HepG2 (cell line): Measurements from ENCODE around the gene SRPRA. TPM values are rescaled to one million over a fixed set of nuclear protein-coding genes. Genes with fewer than 3 reads are reported as not detected.

Experiments
- ATAC-seq: fragments of 200-7000 bp; cut with Tn5 transposase; 3 replicates; pipeline ENCODE4 v1.9.1; 2020; ENCODE audit warnings: mild to moderate bottlenecking, moderate library complexity
- BruUV-seq: library from RNA; stranded (reverse); fragments of 400-500 nt; replicated peaks from 2 replicates; lab custom pipeline; 2021; lab: Mats Ljungman, UMichigan
- CTCF ChIA-PET: fragments of 300-600 bp; formaldehyde crosslinking; extraction: SDS; loops from one replicate; lab custom pipeline; 2021; ENCODE audit warnings: low total read pairs, inconsistent platforms, low intra/inter-chr PET ratio; lab: Yijun Ruan, JAX
- POLR2A ChIA-PET: fragments of 350-600 bp; sonication (Branson Sonifier 250); formaldehyde crosslinking; loops from one replicate; lab custom pipeline; 2020; ENCODE audit warnings: antibody characterized with exemption, inconsistent platforms; lab: Yijun Ruan, JAX
- DNase-seq: peaks from one replicate; pipeline ENCODE4 v3.0.0-alpha.2; 2015; ENCODE audit warnings: low spot score
- FAIRE-seq: peaks from 3 replicates; lab custom pipeline; 2011; peaks lifted over from hg19 to GRCh38; lab: Jason Lieb, UNC
- H2AFZ ChIP-seq: one replicate; pipeline ENCODE4 v1.6.1; 2011; ENCODE audit warnings: low read length, inconsistent platforms
- H3K27ac ChIP-seq: fragments of 300-600 bp; 3 replicates; pipeline ENCODE4 v1.8.0; 2011; ENCODE audit warnings: mixed run types, mild to moderate bottlenecking, mixed read lengths, low read length, inconsistent platforms; ENCODE audit not compliant: insufficient read depth; ENCODE audit errors: extremely low read length
- H3K27me3 ChIP-seq, 2 experiments: fragments of 200-600 bp in 1 of 2; 2 replicates in 1 of 2; 3 replicates in 1 of 2; pipeline versions ENCODE4 v1.6.0 to v1.8.0; 2011; ENCODE audit warnings: low read length in 2 of 2, mild to moderate bottlenecking in 2 of 2, moderate library complexity in 2 of 2, inconsistent platforms in 1 of 2; ENCODE audit not compliant: insufficient read depth in 2 of 2, control insufficient read depth in 1 of 2
- H3K36me3 ChIP-seq, 2 experiments: fragments of 200-600 bp in 1 of 2; replicated peaks in 1 of 2; 2 replicates in 1 of 2; 3 replicates in 1 of 2; pipeline versions ENCODE4 v1.5.1 to v1.8.0; 2011; ENCODE audit warnings: low read length in 2 of 2, inconsistent platforms in 1 of 2; ENCODE audit not compliant: insufficient read depth in 2 of 2, control insufficient read depth in 1 of 2
- H3K4me1 ChIP-seq: 2 replicates; pipeline ENCODE4 v1.5.1; 2012; ENCODE audit warnings: low read length, inconsistent platforms; ENCODE audit not compliant: insufficient read depth
- H3K4me2 ChIP-seq: 2 replicates; pipeline ENCODE4 v1.6.0; 2011; ENCODE audit warnings: low read depth, low read length, inconsistent platforms
- H3K4me3 ChIP-seq, 3 experiments: fragments of 200-600 bp in 1 of 3; sonication (generic), shearing (Covaris generic) in 1 of 3; replicated peaks in 1 of 3; 2 replicates each; pipeline ENCODE4 v1.5.1; 2011 to 2016; ENCODE audit warnings: low read length in 3 of 3, inconsistent platforms in 2 of 3, low read depth in 2 of 3, mild to moderate bottlenecking in 2 of 3, control low read depth in 1 of 3, mixed read lengths in 1 of 3; ENCODE audit not compliant: insufficient read depth in 1 of 3
- H3K79me2 ChIP-seq: one replicate; pipeline ENCODE4 v1.6.1; 2011; ENCODE audit warnings: low read length, inconsistent platforms; ENCODE audit not compliant: insufficient read depth
- H3K9ac ChIP-seq: 2 replicates; pipeline ENCODE4 v1.6.0; 2011; ENCODE audit warnings: mild to moderate bottlenecking, low read depth, low read length, inconsistent platforms; ENCODE audit not compliant: insufficient read depth
- H3K9me3 ChIP-seq: 2 replicates; pipeline ENCODE4 v1.5.1; 2012; ENCODE audit warnings: mild to moderate bottlenecking, low read length
- H4K20me1 ChIP-seq: 2 replicates; pipeline ENCODE4 v1.6.0; 2011; ENCODE audit warnings: inconsistent platforms, mild to moderate bottlenecking, low read length, moderate library complexity; ENCODE audit not compliant: insufficient read depth
- MEF2D ChIP-seq: sonication (generic); formaldehyde crosslinking; IDR thresholded peaks from 2 replicates; pipeline ENCODE4 v1.5.1; 2020; ENCODE audit warnings: mild to moderate bottlenecking, missing genetic modification reagents
- MLLT10 ChIP-seq: sonication (generic); formaldehyde crosslinking; IDR thresholded peaks from 2 replicates; pipeline ENCODE4 v1.4.0; 2020; ENCODE audit warnings: missing genetic modification reagents
- THAP11 ChIP-seq: IDR thresholded peaks from 2 replicates; pipeline ENCODE4 v1.6.1; 2016; ENCODE audit warnings: missing biosample characterization, missing genetic modification reagents
- ZBTB21 ChIP-seq: sonication (generic); formaldehyde crosslinking; IDR thresholded peaks from 2 replicates; pipeline ENCODE4 v1.4.0; 2020; ENCODE audit warnings: missing genetic modification reagents
- ZNF296 ChIP-seq: sonication (generic); formaldehyde crosslinking; conservative IDR thresholded peaks from 2 replicates; pipeline ENCODE4 v1.5.0; 2020; ENCODE audit warnings: mild to moderate bottlenecking, missing genetic modification reagents
- ZNF749 ChIP-seq: sonication (generic); formaldehyde crosslinking; IDR thresholded peaks from 2 replicates; pipeline ENCODE4 v1.8.0; 2022; ENCODE audit warnings: mild to moderate bottlenecking, missing genetic modification reagents, moderate library complexity, borderline replicate concordance
- WGBS: methylation state at CpG from one replicate; pipeline ENCODE4 v1.1.6; 2017; ENCODE audit warnings: low lambda C conversion rate; 5-methylcytosine and 5-hydroxymethylcytosine counted together
- in situ Hi-C: cut with HindIII; loops from 2 replicates; pipeline ENCODE4 v1.10.0; 2017; ENCODE audit warnings: low pct_unique_long_range_greater_than_20kb; ENCODE audit not compliant: extremely low pct_ligation_motif_present
- intact Hi-C: fragments of 100-400 bp; cut with micrococcal nuclease; formaldehyde crosslinking; loops from one replicate; pipeline ENCODE4 v1.10.0; 2022; ENCODE audit not compliant: unreplicated experiment
- polyA plus RNA-seq, 8 experiments: library from polyadenylated mRNA; depleted of rRNA in 3 of 8; stranded (reverse) in 7 of 8; unstranded in 1 of 8; fragments of >200 nt; fragmentation: Illumina TruSeq in 4 of 8; extraction: Trizol in 4 of 8; gene quantifications; 2 replicates each; pipeline versions ENCODE4 v1.2.1 to v1.2.3, GENCODE V29; 2011 to 2016; ENCODE audit warnings: low read depth in 4 of 8, missing spikeins in 1 of 8, mixed read lengths in 1 of 8; ENCODE audit not compliant: insufficient read depth in 1 of 8
- total RNA-seq, 5 experiments: library from RNA; depleted of rRNA; stranded (reverse); fragments of >200 nt; fragmentation: Illumina TruSeq; extraction: Trizol; gene quantifications; 2 replicates each; pipeline ENCODE4 v1.2.3, GENCODE V29; 2016; ENCODE audit warnings: low read depth in 1 of 5
- TF ChIP-seq, protein P1 (sequence below): sonication (generic); formaldehyde crosslinking; IDR thresholded peaks from 2 replicates; pipeline ENCODE4 v1.5.0; 2020; ENCODE audit warnings: mild to moderate bottlenecking, low read depth, missing genetic modification reagents, borderline replicate concordance
- TF ChIP-seq, protein P2 (sequence below): IDR thresholded peaks from 2 replicates; pipeline ENCODE4 v1.6.1; 2016
- TF ChIP-seq, protein P3 (sequence below): sonication (generic); formaldehyde crosslinking; IDR thresholded peaks from 2 replicates; pipeline ENCODE4 v1.4.0; 2020; ENCODE audit warnings: mild to moderate bottlenecking, missing genetic modification reagents, borderline replicate concordance
- TF ChIP-seq, protein P4 (sequence below): sonication (generic); formaldehyde crosslinking; IDR thresholded peaks from 2 replicates; pipeline ENCODE4 v1.4.0; 2020; ENCODE audit warnings: missing genetic modification reagents

Gene SRPRA
- total and polyA plus RNA-seq, 2 of the 13 experiments (the other 11 are each of a cell fraction or from before 2014, with no cell fraction given): 27.7 to 64.6 TPM

GRCh38 chr11:126225295-126225665 lies 43.4 kb downstream of the SRPRA start (continued):
- no peak for TF ChIP-seq ZNF749

DNA sequence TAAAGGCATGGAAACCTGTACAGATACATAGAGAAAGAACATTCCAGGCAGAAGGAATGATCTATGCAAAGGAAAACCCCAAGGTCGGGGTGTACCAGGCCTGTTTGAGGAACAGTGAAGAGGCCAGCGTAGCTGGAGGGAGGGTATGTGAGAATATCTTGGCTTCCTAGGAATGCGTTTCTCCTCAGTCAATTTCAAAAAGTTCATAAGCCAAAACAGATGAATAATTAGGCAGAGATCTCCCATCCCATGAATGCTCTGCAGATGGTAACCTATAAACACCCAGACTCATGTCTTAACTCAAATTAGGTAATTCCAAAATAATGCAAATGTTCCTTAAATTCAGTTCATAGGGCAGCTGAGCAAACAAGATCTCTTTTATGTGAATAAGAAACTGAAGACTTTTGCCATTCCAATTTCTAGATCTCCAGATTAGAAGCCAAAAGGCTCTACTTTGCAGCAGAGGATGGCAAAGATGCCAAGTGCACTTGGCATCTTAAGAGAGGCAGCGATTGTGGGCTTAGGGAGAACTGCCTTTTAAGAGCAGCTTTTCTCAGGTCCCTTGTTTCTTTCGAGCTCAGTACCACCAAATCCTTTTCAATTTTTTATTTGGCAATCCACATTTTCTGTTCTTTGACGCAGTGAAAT lies 43.9 kb downstream of the SRPRA start:
- no peak overlapping the region for H3K4me3 ChIP-seq
- no peaks in the 10 kb centered on the region for H3K9me3 ChIP-seq
- H3K79me2 ChIP-seq: peaks cover 29% of the 10 kb centered on the region
- ATAC-seq: no peak
- H2AFZ ChIP-seq: no peak overlapping the region
- ChIA-PET CTCF (no interaction called here), POLR2A (no interaction called here)
- no peak overlapping the region for H3K27ac ChIP-seq
- H3K9ac ChIP-seq: no peak overlapping the region
- TF ChIP-seq, protein P1, sequence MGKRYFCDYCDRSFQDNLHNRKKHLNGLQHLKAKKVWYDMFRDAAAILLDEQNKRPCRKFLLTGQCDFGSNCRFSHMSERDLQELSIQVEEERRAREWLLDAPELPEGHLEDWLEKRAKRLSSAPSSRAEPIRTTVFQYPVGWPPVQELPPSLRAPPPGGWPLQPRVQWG (CRISPR knock-in tag): no peak
- no peaks in the 10 kb centered on the region for H3K27me3 ChIP-seq
- FAIRE-seq: no peak
- no peaks in the 10 kb centered on the region for H3K4me1 ChIP-seq
- H3K4me2 ChIP-seq: no peak overlapping the region
- no TSS peak for BruUV-seq
- 98% methylated on average over 6 of the region's 6 CpGs for WGBS
- H3K36me3 ChIP-seq: peaks cover 0 to 3% of the 10 kb centered on the region in 2 experiments; a peak in 1 of 5 replicates
- in situ Hi-C loops: loop anchor here (25.0 kb wide), 1 partner anchor 587 kb away; the partner anchor contains the start of gene CHEK1
- no peaks in the 10 kb centered on the region for H4K20me1 ChIP-seq
- DNase-seq: no peak
- intact Hi-C loops: no loop called here

GRCh38 chr11:126219547-126219946 lies 49.1 kb downstream of the SRPRA start:
- H3K4me2 ChIP-seq: no peak overlapping the region
- BruUV-seq: no TSS peak
- no peak overlapping the region for H3K27ac ChIP-seq
- peaks cover 45% of the 10 kb centered on the region for H3K79me2 ChIP-seq
- DNase-seq: no peak
- no peak overlapping the region for H3K9ac ChIP-seq
- H3K27me3 ChIP-seq: no peaks in the 10 kb centered on the region
- H2AFZ ChIP-seq: no peak overlapping the region
- in situ Hi-C loops: loop anchor here (25.0 kb wide), 1 partner anchor 582 kb away; the partner anchor contains the start of gene CHEK1
- no peak for ATAC-seq
- intact Hi-C loops: no loop called here
- H4K20me1 ChIP-seq: no peaks in the 10 kb centered on the region
- H3K36me3 ChIP-seq: no peaks in the 10 kb centered on the region; a peak in 1 of 5 replicates
- FAIRE-seq: no peak
- no peak overlapping the region for H3K4me3 ChIP-seq
- H3K9me3 ChIP-seq: no peaks in the 10 kb centered on the region
- no peaks in the 10 kb centered on the region for H3K4me1 ChIP-seq
- ChIA-PET CTCF (no interaction called here), POLR2A (no interaction called here)
- 83% methylated on average over 4 of the region's 4 CpGs for WGBS
- TF ChIP-seq ZBTB21 (CRISPR knock-in tag): no peak
- no peak for TF ChIP-seq ZNF296
- TF ChIP-seq MEF2D (CRISPR knock-in tag): no peak
- TF ChIP-seq, protein P2, sequence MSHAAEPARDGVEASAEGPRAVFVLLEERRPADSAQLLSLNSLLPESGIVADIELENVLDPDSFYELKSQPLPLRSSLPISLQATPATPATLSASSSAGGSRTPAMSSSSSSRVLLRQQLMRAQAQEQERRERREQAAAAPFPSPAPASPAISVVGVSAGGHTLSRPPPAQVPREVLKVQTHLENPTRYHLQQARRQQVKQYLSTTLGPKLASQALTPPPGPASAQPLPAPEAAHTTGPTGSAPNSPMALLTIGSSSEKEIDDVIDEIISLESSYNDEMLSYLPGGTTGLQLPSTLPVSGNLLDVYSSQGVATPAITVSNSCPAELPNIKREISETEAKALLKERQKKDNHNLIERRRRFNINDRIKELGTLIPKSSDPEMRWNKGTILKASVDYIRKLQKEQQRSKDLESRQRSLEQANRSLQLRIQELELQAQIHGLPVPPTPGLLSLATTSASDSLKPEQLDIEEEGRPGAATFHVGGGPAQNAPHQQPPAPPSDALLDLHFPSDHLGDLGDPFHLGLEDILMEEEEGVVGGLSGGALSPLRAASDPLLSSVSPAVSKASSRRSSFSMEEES (CRISPR knock-in tag): no peak
- TF ChIP-seq THAP11 (CRISPR knock-in tag): no peak
- TF ChIP-seq, protein P3, sequence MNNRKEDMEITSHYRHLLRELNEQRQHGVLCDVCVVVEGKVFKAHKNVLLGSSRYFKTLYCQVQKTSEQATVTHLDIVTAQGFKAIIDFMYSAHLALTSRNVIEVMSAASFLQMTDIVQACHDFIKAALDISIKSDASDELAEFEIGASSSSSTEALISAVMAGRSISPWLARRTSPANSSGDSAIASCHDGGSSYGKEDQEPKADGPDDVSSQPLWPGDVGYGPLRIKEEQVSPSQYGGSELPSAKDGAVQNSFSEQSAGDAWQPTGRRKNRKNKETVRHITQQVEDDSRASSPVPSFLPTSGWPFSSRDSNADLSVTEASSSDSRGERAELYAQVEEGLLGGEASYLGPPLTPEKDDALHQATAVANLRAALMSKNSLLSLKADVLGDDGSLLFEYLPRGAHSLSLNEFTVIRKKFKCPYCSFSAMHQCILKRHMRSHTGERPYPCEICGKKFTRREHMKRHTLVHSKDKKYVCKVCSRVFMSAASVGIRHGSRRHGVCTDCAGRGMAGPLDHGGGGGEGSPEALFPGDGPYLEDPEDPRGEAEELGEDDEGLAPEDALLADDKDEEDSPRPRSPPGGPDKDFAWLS (CRISPR knock-in tag): no peak
- TF ChIP-seq MLLT10: no peak
- TF ChIP-seq, protein P4, sequence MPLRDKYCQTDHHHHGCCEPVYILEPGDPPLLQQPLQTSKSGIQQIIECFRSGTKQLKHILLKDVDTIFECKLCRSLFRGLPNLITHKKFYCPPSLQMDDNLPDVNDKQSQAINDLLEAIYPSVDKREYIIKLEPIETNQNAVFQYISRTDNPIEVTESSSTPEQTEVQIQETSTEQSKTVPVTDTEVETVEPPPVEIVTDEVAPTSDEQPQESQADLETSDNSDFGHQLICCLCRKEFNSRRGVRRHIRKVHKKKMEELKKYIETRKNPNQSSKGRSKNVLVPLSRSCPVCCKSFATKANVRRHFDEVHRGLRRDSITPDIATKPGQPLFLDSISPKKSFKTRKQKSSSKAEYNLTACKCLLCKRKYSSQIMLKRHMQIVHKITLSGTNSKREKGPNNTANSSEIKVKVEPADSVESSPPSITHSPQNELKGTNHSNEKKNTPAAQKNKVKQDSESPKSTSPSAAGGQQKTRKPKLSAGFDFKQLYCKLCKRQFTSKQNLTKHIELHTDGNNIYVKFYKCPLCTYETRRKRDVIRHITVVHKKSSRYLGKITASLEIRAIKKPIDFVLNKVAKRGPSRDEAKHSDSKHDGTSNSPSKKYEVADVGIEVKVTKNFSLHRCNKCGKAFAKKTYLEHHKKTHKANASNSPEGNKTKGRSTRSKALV (CRISPR knock-in tag): no peak
